HG02678 (cell line): ENCODE results near the gene FKBP3.

ENCODE experiments used
- ATAC-seq: cut with Tn5 transposase; IDR thresholded peaks from one replicate; pipeline ENCODE4 v1.9.1; 2021; ENCODE audit warnings: mild to moderate bottlenecking, moderate library complexity; ENCODE audit not compliant: unreplicated experiment

FKBP3 gene

GRCh38 chr14:45065956-45066355 is 68.3 kb downstream of the FKBP3 start:
- no peak for ATAC-seq
